Lower leg skin (tissue), 4 donors: Measurements from ENCODE around the gene SYNGR2. TPM values are rescaled to one million over a fixed set of nuclear protein-coding genes. Genes with fewer than 3 reads are reported as not detected.

Experiments
- DNase-seq, 2 donors: peaks; one replicate each; pipeline ENCODE4 v3.0.0-alpha.2; 2019; ENCODE audit warnings: low spot score in 2 of 2
- H3K4me3 ChIP-seq: fragments of 200-600 bp; sonication (generic); 2 replicates; pipeline ENCODE4 v1.5.1; 2017; ENCODE audit warnings: mild to moderate bottlenecking, low read depth; ENCODE audit not compliant: poor library complexity, severe bottlenecking
- POLR2A ChIP-seq, 2 donors: fragments of 450-650 bp; IDR thresholded peaks; one replicate each; pipeline ENCODE4 v1.6.1; 2016 to 2017; ENCODE audit warnings: antibody characterized with exemption in 2 of 2, mild to moderate bottlenecking in 1 of 2, moderate library complexity in 1 of 2
- WGBS, 2 donors: methylation state at CpG; one replicate each; pipeline ENCODE4 v1.1.5; 2018; 5-methylcytosine and 5-hydroxymethylcytosine counted together
- intact Hi-C: fragments of 100-400 bp; cut with DNase I; formaldehyde crosslinking; loops from one replicate; pipeline ENCODE4 v1.15.0; 2023; ENCODE audit warnings: low total_unique reads
- total RNA-seq, 4 donors: library from RNA; depleted of rRNA; stranded (reverse); fragments of >200 nt; gene quantifications; one replicate each; pipeline ENCODE4 v1.1.0, GENCODE V29; 2016
- TF ChIP-seq, protein P1 (sequence below), 3 donors: fragments of 450-650 bp; IDR thresholded peaks; one replicate each; pipeline ENCODE4 v1.5.1; 2016; ENCODE audit warnings: antibody characterized with exemption in 3 of 3, mild to moderate bottlenecking in 3 of 3, moderate library complexity in 2 of 3

Gene SYNGR2, protein sequence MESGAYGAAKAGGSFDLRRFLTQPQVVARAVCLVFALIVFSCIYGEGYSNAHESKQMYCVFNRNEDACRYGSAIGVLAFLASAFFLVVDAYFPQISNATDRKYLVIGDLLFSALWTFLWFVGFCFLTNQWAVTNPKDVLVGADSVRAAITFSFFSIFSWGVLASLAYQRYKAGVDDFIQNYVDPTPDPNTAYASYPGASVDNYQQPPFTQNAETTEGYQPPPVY
- total RNA-seq = 100 to 1,000 TPM in 3 of 4 donors, 10 to 100 TPM in 1; 97.9 to 169 (median 144) TPM

DNA sequence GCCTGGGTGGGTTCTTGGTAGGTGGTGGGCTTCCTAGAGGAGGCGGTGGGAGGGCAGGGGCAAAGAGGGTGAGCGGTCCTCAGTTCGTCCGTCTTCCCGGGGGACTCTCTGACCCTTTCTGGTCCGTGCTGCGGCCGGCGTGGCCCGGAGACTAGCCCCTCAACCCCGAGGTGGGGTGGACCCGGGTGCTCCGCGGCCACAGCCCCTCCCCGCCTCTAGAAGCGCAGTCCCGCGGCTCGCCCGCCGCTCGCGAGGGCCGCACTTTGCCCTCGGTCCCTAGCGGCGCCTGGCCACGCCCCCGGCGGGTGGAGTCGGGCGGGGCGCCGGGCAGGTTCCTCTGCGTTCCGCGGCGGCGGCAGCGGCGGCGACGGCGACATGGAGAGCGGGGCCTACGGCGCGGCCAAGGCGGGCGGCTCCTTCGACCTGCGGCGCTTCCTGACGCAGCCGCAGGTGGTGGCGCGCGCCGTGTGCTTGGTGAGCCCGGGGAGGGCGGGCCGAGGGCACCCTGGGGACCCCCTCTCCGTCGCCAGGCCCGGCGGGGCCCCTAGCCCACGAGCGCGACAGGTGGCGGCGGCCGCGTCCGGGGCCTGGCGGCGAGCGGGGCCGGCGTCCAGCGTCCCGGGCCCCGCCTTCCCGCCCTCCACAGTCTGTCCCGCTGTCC, at the start of gene SYNGR2:
SYNGR2 (plus strand) TSS at position 340 of the 661 bp plus-strand sequence; CDS start at position 376, 36 bp downstream.
- TF ChIP-seq POLR2A (IDR thresholded peaks at IDR 0.05) = peak in 1 of 2 donors; percentile 55
- TF ChIP-seq, protein P1, sequence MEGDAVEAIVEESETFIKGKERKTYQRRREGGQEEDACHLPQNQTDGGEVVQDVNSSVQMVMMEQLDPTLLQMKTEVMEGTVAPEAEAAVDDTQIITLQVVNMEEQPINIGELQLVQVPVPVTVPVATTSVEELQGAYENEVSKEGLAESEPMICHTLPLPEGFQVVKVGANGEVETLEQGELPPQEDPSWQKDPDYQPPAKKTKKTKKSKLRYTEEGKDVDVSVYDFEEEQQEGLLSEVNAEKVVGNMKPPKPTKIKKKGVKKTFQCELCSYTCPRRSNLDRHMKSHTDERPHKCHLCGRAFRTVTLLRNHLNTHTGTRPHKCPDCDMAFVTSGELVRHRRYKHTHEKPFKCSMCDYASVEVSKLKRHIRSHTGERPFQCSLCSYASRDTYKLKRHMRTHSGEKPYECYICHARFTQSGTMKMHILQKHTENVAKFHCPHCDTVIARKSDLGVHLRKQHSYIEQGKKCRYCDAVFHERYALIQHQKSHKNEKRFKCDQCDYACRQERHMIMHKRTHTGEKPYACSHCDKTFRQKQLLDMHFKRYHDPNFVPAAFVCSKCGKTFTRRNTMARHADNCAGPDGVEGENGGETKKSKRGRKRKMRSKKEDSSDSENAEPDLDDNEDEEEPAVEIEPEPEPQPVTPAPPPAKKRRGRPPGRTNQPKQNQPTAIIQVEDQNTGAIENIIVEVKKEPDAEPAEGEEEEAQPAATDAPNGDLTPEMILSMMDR (IDR thresholded peaks at IDR 0.05) = no peak
- 0% methylated on average over 2 to 12 of the region's 84 CpGs for WGBS, 2 donors
- peak within 1 kb of the TSS; percentile 73 for H3K4me3 ChIP-seq
- intact Hi-C loops = no loop called here
- DNase-seq = peak in 1 of 2 donors; percentile 96

DNA sequence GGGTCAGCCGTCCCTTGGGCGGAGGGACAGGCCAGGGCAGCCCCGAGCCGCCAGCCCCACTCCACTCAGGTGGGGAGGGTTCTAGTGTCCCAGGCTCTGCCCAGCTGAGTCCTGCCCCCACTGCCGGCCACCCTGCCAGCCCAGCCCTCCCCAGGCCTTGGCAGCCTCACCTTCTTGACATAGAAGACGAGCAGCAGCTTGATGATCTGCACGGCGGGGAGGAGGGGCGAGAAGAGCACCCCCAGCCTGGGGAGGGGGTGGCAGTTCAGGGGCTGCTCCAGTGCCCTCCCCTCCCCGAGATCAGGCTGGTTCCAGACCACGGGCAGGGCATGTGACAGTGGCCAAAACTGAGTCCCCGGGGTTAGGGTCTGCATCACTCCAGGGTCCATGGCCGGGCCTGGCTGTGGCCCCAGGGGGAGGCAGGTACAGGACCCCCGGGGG, 49.6 kb upstream of the SYNGR2 start:
- no peak for DNase-seq
- 83 to 87% methylated on average over 11 to 12 of the region's 14 CpGs for WGBS, 2 donors
- intact Hi-C loops = no loop called here
- H3K4me3 ChIP-seq = no peak overlapping the region
- TF ChIP-seq, protein P1 (IDR thresholded peaks at IDR 0.05) = no peak
- no peak for TF ChIP-seq POLR2A (IDR thresholded peaks at IDR 0.05)

DNA sequence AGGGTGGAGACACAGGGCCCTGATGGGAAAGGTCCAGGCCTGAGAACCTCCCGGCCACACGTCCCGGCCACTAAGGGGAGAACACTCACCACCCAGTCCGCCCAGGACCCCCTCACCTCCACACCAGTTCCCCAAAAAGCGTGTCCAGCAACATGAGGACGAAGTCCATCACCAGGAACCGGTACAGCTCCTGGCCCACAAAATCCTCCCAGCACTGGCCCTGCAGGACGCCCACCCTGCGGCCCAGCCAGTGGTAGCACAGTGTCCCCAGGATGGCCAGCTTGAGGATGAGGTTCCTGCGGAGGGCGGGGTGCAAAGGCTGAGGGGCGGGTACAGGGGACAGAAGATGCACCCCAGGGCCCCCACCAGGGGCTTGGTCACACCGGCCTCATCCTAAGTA, 47.8 kb upstream of the SYNGR2 start:
- no peak overlapping the region for H3K4me3 ChIP-seq
- no peak for DNase-seq
- no peak for TF ChIP-seq POLR2A (IDR thresholded peaks at IDR 0.05)
- TF ChIP-seq, protein P1 (IDR thresholded peaks at IDR 0.05) = no peak
- WGBS, 2 donors = 92 to 94% methylated on average over 13 of the region's 13 CpGs
- intact Hi-C loops = no loop called here

DNA sequence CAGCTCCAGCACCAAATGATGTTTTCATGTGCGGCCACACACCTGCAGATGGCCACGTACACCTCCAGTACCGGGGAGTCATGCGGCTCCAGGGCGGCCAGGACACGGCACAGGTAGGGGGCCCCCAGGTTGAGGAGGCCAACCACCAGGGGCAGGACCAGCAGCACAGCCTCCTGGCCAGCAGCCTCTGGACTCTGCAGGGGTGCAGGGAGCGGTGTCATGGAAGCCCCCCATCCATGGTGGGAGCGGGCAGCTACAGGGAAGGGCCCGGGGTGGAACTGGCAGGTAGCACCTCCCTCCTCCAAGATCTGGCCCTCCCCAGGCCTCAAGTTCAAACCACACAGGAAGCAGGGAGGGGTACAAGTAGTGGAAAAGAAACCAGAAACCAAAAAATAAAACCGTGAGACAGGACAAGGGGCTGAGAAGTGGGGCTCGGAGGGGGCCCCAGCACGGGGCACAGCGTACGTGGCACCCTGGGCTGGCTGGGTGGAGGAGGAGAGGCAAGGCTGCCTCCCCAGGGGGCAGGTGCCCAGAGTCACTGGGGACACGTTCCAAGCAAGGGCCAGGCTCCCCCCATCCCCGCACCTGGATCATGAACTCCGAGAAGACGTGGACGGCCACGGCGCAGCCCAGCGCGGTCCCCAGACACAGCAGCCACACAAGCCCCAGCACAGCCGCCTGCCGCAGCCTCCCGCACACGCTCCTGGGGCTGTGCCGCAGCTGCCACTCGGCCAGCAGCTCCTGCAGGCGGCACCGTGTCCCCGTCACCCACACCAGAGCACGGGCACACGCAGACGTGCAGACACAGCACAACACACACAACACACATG, 47.2 kb upstream of the SYNGR2 start:
- no peak overlapping the region for H3K4me3 ChIP-seq
- no peak for DNase-seq

DNA sequence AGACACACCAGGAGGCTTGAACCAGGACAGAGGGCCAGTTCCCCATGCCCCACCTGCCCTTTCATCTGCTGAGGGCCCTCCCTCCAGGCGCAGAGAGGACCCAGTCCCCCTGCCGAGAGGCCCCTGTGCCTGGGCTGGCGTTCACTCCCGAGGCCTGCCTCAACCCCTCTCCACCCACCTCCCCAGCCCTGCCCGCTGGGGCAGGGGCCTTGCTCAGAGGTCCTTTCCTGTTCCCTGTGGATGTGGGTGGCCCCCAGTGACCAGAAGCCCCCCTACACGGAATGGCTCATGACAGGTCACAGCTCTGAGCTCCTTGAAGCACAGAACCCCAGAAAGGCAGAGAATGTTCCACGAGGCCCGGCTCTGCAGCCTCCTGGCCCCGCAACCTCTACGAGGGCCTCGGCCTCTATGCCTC, 46.6 kb upstream of the SYNGR2 start:
- H3K4me3 ChIP-seq = no peak overlapping the region
- intact Hi-C loops = no loop called here
- TF ChIP-seq POLR2A (IDR thresholded peaks at IDR 0.05) = no peak
- TF ChIP-seq, protein P1 (IDR thresholded peaks at IDR 0.05) = no peak
- WGBS, 2 donors = 78 to 85% methylated on average over 8 to 11 of the region's 11 CpGs
- no peak for DNase-seq

More for the DNA sequence above, 47.2 kb upstream of the SYNGR2 start:
- intact Hi-C loops = no loop called here
- TF ChIP-seq, protein P1 (IDR thresholded peaks at IDR 0.05) = no peak
- TF ChIP-seq POLR2A (IDR thresholded peaks at IDR 0.05) = no peak
- 78 to 89% methylated on average over 27 to 35 of the region's 35 CpGs for WGBS, 2 donors
